ENCODE measurements around the gene NR2E1.

The NR2E1 gene

GRCh38 chr6:108169464-108170331 lies 3.9 kb downstream of the NR2E1 start:
- Histone ChIP-seq H3K27ac (no peak overlapping the region), H3K4me3 (ENCODE audit: low read depth, low read length) (no peak overlapping the region), H3K79me2 (no peaks in the 10 kb centered on the region), H3K4me1 (no peaks in the 10 kb centered on the region), H3K9ac (no peak overlapping the region), H3K4me2 (ENCODE audit: low read length) (peak overlapping the region; percentile 72), H2AFZ (no peak overlapping the region), H3K9me3 (ENCODE audit: control insufficient read depth, low read length) (no peaks in the 10 kb centered on the region), H3K27me3 (ENCODE audit: control insufficient read depth, insufficient read depth, low read length) (peaks cover 31% of the 10 kb centered on the region), H3K36me3 (ENCODE audit: control insufficient read depth, insufficient read depth, low read length) (no peaks in the 10 kb centered on the region)
- TF ChIP-seq, protein P1, sequence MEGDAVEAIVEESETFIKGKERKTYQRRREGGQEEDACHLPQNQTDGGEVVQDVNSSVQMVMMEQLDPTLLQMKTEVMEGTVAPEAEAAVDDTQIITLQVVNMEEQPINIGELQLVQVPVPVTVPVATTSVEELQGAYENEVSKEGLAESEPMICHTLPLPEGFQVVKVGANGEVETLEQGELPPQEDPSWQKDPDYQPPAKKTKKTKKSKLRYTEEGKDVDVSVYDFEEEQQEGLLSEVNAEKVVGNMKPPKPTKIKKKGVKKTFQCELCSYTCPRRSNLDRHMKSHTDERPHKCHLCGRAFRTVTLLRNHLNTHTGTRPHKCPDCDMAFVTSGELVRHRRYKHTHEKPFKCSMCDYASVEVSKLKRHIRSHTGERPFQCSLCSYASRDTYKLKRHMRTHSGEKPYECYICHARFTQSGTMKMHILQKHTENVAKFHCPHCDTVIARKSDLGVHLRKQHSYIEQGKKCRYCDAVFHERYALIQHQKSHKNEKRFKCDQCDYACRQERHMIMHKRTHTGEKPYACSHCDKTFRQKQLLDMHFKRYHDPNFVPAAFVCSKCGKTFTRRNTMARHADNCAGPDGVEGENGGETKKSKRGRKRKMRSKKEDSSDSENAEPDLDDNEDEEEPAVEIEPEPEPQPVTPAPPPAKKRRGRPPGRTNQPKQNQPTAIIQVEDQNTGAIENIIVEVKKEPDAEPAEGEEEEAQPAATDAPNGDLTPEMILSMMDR (IDR thresholded peaks at IDR 0.05) = no peak

DNA sequence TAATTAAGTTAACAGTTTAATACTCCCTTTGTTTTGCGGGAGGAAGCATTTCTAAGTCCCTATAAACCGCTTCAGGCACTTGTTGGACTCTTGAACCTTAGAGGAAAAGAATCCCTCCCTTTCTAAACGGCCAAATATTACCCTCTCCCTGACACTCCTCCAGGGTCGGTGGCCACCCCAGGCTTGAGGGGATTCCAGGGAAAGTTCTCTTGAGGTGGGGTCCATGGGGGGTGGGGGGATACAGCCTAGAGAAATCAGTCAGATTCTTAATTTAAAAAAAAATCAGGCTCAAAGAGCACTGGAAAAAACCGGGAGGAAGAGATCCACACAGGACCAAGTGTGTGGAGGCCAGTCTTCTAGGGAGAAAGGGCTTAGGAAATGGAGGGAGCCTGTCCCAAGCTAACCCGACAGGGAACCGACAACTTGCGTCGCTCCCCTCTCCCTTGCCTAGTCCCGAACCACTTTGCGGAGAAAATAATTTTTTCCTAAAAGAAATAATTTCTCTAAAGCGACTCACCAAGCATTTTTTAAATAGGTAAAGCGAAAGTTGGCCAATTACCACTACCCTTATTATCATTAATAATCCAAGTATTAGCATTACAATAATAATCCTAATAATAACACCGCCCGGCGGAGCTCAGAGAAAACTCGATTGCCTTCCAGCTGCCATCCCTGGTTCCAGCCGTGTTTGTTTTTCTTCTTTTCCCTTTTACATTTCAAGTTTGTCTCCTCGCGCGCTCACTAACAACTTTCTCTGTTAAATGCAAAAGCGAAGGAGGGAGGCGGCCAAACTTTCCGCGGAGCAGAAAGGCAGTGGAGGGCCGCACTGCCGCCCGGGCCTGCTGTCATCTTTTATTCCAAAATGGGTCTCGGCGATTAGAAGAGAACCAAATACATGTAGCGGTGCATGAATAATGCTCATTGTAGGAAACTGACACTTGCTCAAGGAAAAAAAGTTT lies 4.8 kb downstream of the NR2E1 start:
- Histone ChIP-seq H3K4me3 (ENCODE audit: low read depth, low read length) (no peak overlapping the region), H3K79me2 (no peaks in the 10 kb centered on the region), H3K4me2 (ENCODE audit: low read length) (no peak overlapping the region), H3K9ac (no peak overlapping the region), H3K4me1 (no peaks in the 10 kb centered on the region), H3K27me3 (ENCODE audit: control insufficient read depth, insufficient read depth, low read length) (peaks cover 26% of the 10 kb centered on the region), H3K36me3 (ENCODE audit: control insufficient read depth, insufficient read depth, low read length) (no peaks in the 10 kb centered on the region), H2AFZ (no peak overlapping the region), H3K27ac (no peak overlapping the region), H3K9me3 (ENCODE audit: control insufficient read depth, low read length) (no peaks in the 10 kb centered on the region)
- TF ChIP-seq, protein P1 (IDR thresholded peaks at IDR 0.05) = no peak

DNA sequence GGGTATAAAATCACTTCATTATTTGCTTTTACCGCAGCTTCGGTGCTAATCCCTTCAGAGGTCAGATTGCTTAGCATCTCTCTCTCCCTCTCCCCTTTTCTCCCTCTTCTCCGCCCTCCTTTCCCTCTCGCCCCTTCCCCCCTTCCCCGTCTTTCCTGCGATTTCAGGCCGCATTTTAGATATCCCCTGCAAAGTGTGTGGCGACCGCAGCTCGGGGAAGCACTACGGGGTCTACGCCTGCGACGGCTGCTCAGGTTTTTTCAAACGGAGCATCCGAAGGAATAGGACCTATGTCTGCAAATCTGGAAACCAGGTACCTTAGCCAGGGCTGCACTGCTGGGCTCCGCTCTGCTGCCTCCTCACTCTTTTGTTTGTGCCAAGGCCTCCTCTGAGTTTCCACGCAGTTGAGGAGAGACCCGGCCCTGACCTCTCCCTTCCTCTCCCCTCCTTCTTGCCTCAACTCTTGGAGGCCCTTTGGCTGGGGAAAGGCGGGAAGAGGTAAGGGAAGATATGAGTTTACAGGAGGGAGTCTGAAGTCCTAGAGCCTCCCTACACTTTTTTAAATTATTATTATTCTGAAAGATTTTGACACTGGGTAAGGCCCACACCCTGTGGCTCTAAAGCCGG lies 5.6 kb downstream of the NR2E1 start:
- H3K27ac ChIP-seq = no peak overlapping the region
- H3K27me3 ChIP-seq (ENCODE audit: control insufficient read depth, insufficient read depth, low read length) = peaks cover 20% of the 10 kb centered on the region
- TF ChIP-seq, protein P1 (IDR thresholded peaks at IDR 0.05) = no peak
- no peaks in the 10 kb centered on the region for H3K9me3 ChIP-seq (ENCODE audit: control insufficient read depth, low read length)
- H3K36me3 ChIP-seq (ENCODE audit: control insufficient read depth, insufficient read depth, low read length) = no peaks in the 10 kb centered on the region
- no peaks in the 10 kb centered on the region for H3K4me1 ChIP-seq
- H3K4me2 ChIP-seq (ENCODE audit: low read length) = no peak overlapping the region
- no peak overlapping the region for H2AFZ ChIP-seq
- H3K79me2 ChIP-seq = no peaks in the 10 kb centered on the region
- H3K9ac ChIP-seq = no peak overlapping the region
- no peak overlapping the region for H3K4me3 ChIP-seq (ENCODE audit: low read depth, low read length)

DNA sequence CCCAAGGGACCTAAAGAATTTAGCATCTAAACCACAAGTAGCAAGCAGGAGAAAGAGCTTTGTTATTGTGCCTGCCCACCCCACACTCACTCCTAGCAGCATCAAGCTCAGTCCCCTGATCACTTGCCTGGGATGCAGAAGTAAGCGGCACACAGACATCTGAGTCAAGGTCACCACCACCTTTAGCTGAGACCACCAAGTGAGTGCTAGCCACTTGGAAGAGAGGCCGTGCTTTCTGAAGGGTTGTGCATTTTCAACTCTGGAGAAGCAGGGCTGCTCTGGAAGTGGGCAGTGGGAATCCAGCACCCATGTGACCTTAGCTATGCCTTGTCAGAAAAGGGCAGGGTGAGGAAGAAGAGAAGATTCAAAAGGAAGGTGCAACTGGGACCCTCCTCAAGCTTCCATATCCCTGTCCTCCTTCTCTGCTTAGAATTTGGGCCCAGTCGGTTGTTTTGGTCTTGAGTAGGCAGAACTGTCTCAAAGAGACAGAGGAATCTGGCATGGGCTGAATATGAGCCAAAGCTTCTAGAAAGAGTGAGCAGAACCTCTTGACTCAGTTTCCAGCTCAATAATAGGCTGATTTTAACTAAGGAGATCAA lies 6.2 kb downstream of the NR2E1 start:
- no peaks in the 10 kb centered on the region for H3K79me2 ChIP-seq
- no peak overlapping the region for H3K4me2 ChIP-seq (ENCODE audit: low read length)
- no peak overlapping the region for H2AFZ ChIP-seq
- no peak overlapping the region for H3K4me3 ChIP-seq (ENCODE audit: low read depth, low read length)
- H3K9ac ChIP-seq = no peak overlapping the region
- H3K36me3 ChIP-seq (ENCODE audit: control insufficient read depth, insufficient read depth, low read length) = no peaks in the 10 kb centered on the region
- peaks cover 16% of the 10 kb centered on the region for H3K27me3 ChIP-seq (ENCODE audit: control insufficient read depth, insufficient read depth, low read length)
- H3K27ac ChIP-seq = no peak overlapping the region
- no peaks in the 10 kb centered on the region for H3K4me1 ChIP-seq
- TF ChIP-seq, protein P1 (IDR thresholded peaks at IDR 0.05) = no peak
- no peaks in the 10 kb centered on the region for H3K9me3 ChIP-seq (ENCODE audit: control insufficient read depth, low read length)

Measured in parathyroid adenoma (tissue), 2 donors.